HL-60 (cell line): ENCODE measurements around the gene SLC2A2.

Source experiments
- DNase-seq, 2 experiments: peaks; one replicate each; pipeline ENCODE4 v3.0.0-alpha.2; 2010 to 2020; ENCODE audit warnings: low read depth in 1 of 2, low spot score in 1 of 2
- H3K27ac ChIP-seq: fragments of 250-450 bp; sonication (Bioruptor Pico); replicated peaks from 2 replicates; pipeline ENCODE4 v1.5.1; 2020; ENCODE audit warnings: mild to moderate bottlenecking, moderate library complexity
- H3K27me3 ChIP-seq: fragments of 250-450 bp; sonication (Bioruptor Pico); 2 replicates; pipeline ENCODE4 v1.5.1; 2021; ENCODE audit warnings: mild to moderate bottlenecking, moderate library complexity; ENCODE audit not compliant: insufficient read depth, poor library complexity, severe bottlenecking
- H3K4me3 ChIP-seq: replicated peaks from 2 replicates; pipeline ENCODE4 v1.5.1; 2011; ENCODE audit warnings: mild to moderate bottlenecking, control low read depth, low read length; ENCODE audit not compliant: insufficient read depth
- CTCF ChIP-seq: IDR thresholded peaks from one replicate; pipeline ENCODE4 v1.5.1; 2011; ENCODE audit warnings: low read length, control low read depth, inconsistent platforms; ENCODE audit not compliant: insufficient read depth
- GABPA ChIP-seq: IDR thresholded peaks from 2 replicates; pipeline ENCODE4 v1.6.1; 2012; ENCODE audit warnings: low read depth
- POLR2AphosphoS5 ChIP-seq: IDR thresholded peaks from 2 replicates; pipeline ENCODE4 v1.6.1; 2012; ENCODE audit warnings: low read depth
- SPI1 ChIP-seq: IDR thresholded peaks from 2 replicates; pipeline ENCODE4 v1.6.1; 2012; ENCODE audit warnings: low read depth, mild to moderate bottlenecking, borderline replicate concordance
- TF ChIP-seq, protein P1 (sequence below): IDR thresholded peaks from 2 replicates; pipeline ENCODE4 v1.6.1; 2012; ENCODE audit warnings: low read depth; ENCODE audit not compliant: insufficient replicate concordance

The SLC2A2 gene

DNA sequence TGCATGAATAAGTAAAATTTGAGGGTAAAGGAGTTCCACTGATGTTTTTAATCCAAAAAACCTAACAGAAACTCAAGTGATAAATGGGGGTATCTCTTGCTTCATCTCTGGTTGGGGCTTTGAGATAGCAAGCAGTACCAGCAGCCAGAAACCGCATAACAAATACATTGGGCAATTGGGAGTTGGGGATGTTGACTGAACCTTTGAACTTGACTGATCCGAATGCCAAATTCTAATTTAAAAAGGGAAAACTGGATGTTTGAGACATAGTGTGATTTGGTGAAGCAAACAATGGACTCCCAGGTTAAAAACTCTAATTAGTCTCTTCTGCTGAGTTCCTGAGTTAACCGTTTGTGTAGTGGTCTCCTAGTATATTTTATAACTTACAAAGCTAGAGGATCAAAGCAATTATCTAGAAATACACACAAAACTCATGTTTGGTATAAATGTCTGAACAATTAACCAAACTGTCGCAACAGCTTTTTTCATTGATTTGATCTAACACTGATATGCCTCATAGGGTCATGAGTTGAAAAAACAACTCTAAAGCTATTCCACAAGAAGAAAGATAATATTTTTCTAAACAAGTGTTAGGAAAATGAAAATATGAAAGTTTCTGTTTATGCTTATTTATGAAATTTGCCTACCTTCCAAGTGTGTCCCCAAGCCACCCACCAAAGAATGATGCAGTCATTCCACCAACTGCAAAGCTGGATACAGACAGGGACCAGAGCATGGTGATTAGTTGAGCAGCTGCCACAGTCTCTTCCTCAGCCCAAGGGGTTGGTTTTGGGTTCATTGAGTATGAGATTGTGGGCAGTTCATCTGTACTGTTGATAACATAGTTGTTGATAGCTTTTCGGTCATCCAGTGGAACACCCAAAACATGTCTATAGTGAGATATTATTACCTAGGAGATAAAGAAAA, 12.4 kb downstream of the SLC2A2 start:
- no peak for DNase-seq
- Histone ChIP-seq H3K4me3 (no peak overlapping the region), H3K27me3 (no peaks in the 10 kb centered on the region), H3K27ac (no peak overlapping the region)
- TF ChIP-seq POLR2AphosphoS5 (no peak), CTCF (no peak), GABPA (no peak), SPI1 (no peak)
- TF ChIP-seq, protein P1, sequence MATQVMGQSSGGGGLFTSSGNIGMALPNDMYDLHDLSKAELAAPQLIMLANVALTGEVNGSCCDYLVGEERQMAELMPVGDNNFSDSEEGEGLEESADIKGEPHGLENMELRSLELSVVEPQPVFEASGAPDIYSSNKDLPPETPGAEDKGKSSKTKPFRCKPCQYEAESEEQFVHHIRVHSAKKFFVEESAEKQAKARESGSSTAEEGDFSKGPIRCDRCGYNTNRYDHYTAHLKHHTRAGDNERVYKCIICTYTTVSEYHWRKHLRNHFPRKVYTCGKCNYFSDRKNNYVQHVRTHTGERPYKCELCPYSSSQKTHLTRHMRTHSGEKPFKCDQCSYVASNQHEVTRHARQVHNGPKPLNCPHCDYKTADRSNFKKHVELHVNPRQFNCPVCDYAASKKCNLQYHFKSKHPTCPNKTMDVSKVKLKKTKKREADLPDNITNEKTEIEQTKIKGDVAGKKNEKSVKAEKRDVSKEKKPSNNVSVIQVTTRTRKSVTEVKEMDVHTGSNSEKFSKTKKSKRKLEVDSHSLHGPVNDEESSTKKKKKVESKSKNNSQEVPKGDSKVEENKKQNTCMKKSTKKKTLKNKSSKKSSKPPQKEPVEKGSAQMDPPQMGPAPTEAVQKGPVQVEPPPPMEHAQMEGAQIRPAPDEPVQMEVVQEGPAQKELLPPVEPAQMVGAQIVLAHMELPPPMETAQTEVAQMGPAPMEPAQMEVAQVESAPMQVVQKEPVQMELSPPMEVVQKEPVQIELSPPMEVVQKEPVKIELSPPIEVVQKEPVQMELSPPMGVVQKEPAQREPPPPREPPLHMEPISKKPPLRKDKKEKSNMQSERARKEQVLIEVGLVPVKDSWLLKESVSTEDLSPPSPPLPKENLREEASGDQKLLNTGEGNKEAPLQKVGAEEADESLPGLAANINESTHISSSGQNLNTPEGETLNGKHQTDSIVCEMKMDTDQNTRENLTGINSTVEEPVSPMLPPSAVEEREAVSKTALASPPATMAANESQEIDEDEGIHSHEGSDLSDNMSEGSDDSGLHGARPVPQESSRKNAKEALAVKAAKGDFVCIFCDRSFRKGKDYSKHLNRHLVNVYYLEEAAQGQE: no peak

DNA sequence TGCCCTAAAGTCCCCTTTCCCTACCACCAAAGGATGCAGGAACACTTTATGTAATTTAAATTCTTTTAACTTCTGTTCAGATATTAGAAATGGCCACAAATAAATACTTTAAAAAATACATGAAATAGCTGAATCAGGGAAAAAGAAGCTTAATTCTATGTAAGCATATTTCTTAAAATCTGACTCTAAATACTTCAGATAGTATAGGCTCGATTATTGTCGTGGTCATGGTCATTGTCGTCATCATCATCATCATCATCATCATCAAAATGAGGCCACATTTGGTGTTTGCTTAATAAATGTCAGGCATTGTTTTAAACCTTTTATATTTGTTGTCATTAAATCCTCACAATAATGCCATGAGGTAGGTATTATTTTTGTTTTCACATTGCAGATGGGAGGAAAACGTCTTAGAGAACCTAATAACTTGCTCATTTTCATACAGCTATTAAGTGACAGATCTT, 14.6 kb downstream of the SLC2A2 start:
- Histone ChIP-seq H3K27me3 (no peaks in the 10 kb centered on the region), H3K4me3 (no peak overlapping the region), H3K27ac (no peak overlapping the region)
- TF ChIP-seq, protein P1: no peak
- TF ChIP-seq GABPA (no peak), CTCF (no peak), POLR2AphosphoS5 (no peak), SPI1 (no peak)
- no peak for DNase-seq

DNA sequence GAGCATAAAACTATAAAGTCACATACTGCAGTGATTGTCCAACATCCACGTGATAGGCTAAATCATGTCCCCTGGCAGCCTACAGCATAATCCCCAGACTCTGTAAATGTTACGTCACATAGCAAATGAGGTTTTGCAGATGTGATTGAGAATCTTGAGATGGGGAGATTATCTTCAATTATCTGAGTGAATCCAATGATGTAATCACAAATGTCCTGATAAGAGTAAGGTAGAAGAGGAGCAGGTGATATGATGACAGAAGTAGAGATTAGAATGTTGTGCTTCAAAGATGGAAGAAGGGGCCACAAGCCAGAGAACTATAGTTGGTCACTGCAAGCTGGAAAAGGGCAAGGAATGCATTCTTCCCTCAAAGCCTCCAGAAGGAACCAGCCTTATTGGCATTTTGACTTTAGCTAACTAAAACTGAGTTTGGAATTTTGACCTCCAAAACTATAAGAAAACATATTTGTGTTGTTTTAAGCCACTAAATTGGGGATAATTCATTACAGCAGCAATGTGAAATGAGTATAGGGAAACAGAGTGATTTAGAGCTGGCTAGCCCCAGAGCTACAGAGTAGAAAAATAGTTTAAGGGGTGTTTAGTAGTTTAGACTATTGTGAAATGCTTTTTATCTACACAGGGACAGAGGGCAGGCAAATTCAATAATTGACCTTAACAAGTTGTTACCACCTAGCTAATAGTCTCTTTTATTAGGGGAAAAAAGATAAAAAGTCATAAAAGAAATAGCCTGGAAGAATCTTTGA, 15.2 kb downstream of the SLC2A2 start:
- no peak for TF ChIP-seq GABPA
- no peak for TF ChIP-seq POLR2AphosphoS5
- TF ChIP-seq, protein P1: no peak
- TF ChIP-seq SPI1: no peak
- no peak for TF ChIP-seq CTCF
- Histone ChIP-seq H3K4me3 (no peak overlapping the region), H3K27ac (no peak overlapping the region), H3K27me3 (no peaks in the 10 kb centered on the region)
- no peak for DNase-seq
